Panc1 (cell line): ENCODE measurements around the gene SSR1. TPM values are rescaled to one million over a fixed set of nuclear protein-coding genes. Genes with fewer than 3 reads are reported as not detected.

Source experiments
- ATAC-seq: fragments of 200-7000 bp; cut with Tn5 transposase; 2 replicates; pipeline ENCODE4 v1.9.1; 2020; ENCODE audit warnings: mild to moderate bottlenecking, moderate library complexity
- BruUV-seq: library from RNA; stranded (reverse); fragments of 400-500 nt; replicated peaks from 2 replicates; lab custom pipeline; 2021; lab: Mats Ljungman, UMichigan
- CTCF ChIA-PET: fragments of 300-600 bp; sonication (Branson Sonifier 250); formaldehyde crosslinking; loops from one replicate; lab custom pipeline; 2022; ENCODE audit warnings: antibody characterized with exemption; lab: Charles Lee
- POLR2A ChIA-PET: fragments of 300-600 bp; sonication (Branson Sonifier 250); formaldehyde crosslinking; loops from one replicate; lab custom pipeline; 2022; ENCODE audit warnings: antibody characterized with exemption; lab: Charles Lee
- DNase-seq: peaks from one replicate; pipeline ENCODE4 v3.0.0-alpha.2; 2010; ENCODE audit warnings: low read depth, low spot score
- H3K27ac ChIP-seq: 2 replicates; pipeline ENCODE4 v1.5.1; 2011; ENCODE audit warnings: mild to moderate bottlenecking, low read length, inconsistent platforms
- H3K27me3 ChIP-seq: fragments of 200-500 bp; sonication (Bioruptor generic); 2 replicates; pipeline ENCODE4 v1.6.0; 2014; ENCODE audit warnings: low read length, inconsistent platforms; ENCODE audit not compliant: control insufficient read depth, insufficient read depth
- H3K36me3 ChIP-seq: fragments of 200-500 bp; sonication (Bioruptor generic); 2 replicates; pipeline ENCODE4 v1.5.1; 2014; ENCODE audit warnings: inconsistent platforms, mild to moderate bottlenecking, low read length, moderate library complexity; ENCODE audit not compliant: control insufficient read depth, insufficient read depth
- H3K4me1 ChIP-seq: 2 replicates; pipeline ENCODE4 v1.5.1; 2011; ENCODE audit warnings: inconsistent platforms, mild to moderate bottlenecking, low read length, moderate library complexity; ENCODE audit not compliant: control insufficient read depth, insufficient read depth
- H3K4me3 ChIP-seq, 2 experiments: 2 replicates each; pipeline ENCODE4 v1.5.1; 2011 to 2012; ENCODE audit warnings: low read depth in 2 of 2, low read length in 2 of 2, mild to moderate bottlenecking in 2 of 2, inconsistent platforms in 1 of 2, moderate library complexity in 1 of 2
- H3K9me3 ChIP-seq: fragments of 200-500 bp; sonication (Bioruptor generic); 2 replicates; pipeline ENCODE4 v1.5.1; 2014; ENCODE audit warnings: low read depth, mild to moderate bottlenecking, inconsistent platforms, low read length, moderate library complexity; ENCODE audit not compliant: control insufficient read depth, insufficient read depth
- CTCF ChIP-seq: fragments of 450-650 bp; IDR thresholded peaks from 2 replicates; pipeline ENCODE4 v1.5.1; 2017; ENCODE audit warnings: mild to moderate bottlenecking
- POLR2AphosphoS5 ChIP-seq: IDR thresholded peaks from 2 replicates; pipeline ENCODE4 v1.6.1; 2012; ENCODE audit warnings: mild to moderate bottlenecking, low read depth, low read length, moderate library complexity
- REST ChIP-seq, 2 experiments: IDR thresholded peaks; 2 replicates each; pipeline ENCODE4 v1.6.1; 2011 to 2012; ENCODE audit warnings: low read depth in 2 of 2, control low read depth in 1 of 2, low read length in 1 of 2, mild to moderate bottlenecking in 1 of 2, moderate library complexity in 1 of 2; ENCODE audit not compliant: insufficient read depth in 1 of 2
- SIN3A ChIP-seq: IDR thresholded peaks from 2 replicates; pipeline ENCODE4 v1.6.1; 2012; ENCODE audit warnings: low read depth, mild to moderate bottlenecking, low read length, moderate library complexity, borderline replicate concordance; ENCODE audit not compliant: insufficient read depth
- TCF7L2 ChIP-seq: IDR thresholded peaks from 2 replicates; pipeline ENCODE4 v1.6.1; 2011; ENCODE audit warnings: mild to moderate bottlenecking, low read depth, low read length, inconsistent platforms
- in situ Hi-C: cut with HindIII; loops from 2 replicates; pipeline ENCODE4 v1.10.0; 2016; ENCODE audit warnings: low sequenced_read_pairs, low pct_unique_long_range_greater_than_20kb
- intact Hi-C: fragments of 100-400 bp; cut with micrococcal nuclease; formaldehyde crosslinking; loops from one replicate; pipeline ENCODE4 v1.10.0; 2022; ENCODE audit not compliant: unreplicated experiment
- total RNA-seq: library from RNA; stranded (reverse); gene quantifications from one replicate; pipeline ENCODE4 v1.2.1, GENCODE V29; 2021; ENCODE audit not compliant: unreplicated experiment

The SSR1 gene
- total RNA-seq, 1 experiment from 2014 or later: 119 TPM

- Histone ChIP-seq H3K9me3 (no peaks in the 10 kb centered on the region), H3K4me1 (no peaks in the 10 kb centered on the region), H3K4me3 (no peak overlapping the region), H3K36me3 (peaks cover 35% of the 10 kb centered on the region), H3K27me3 (no peaks in the 10 kb centered on the region), H3K27ac (no peak overlapping the region)
- intact Hi-C loops: no loop called here
- in situ Hi-C loops: no loop called here
- ChIA-PET CTCF (no interaction called here), POLR2A (no interaction called here)
- DNase-seq (no peak), ATAC-seq (no peak)
- no TSS peak for BruUV-seq
- TF ChIP-seq POLR2AphosphoS5 (no peak), CTCF (no peak), SIN3A (no peak), REST (IDR thresholded peaks at IDR 0.05; ENCODE audit: insufficient read depth in 1 of 2, low read depth in 2 of 2, low read length in 1 of 2) (no peak), TCF7L2 (no peak)
Measured at GRCh38 chr6:7295916-7296315, 17.1 kb downstream of the SSR1 start.

- BruUV-seq: no TSS peak
- H3K4me1 ChIP-seq: no peaks in the 10 kb centered on the region
- ATAC-seq (no peak), DNase-seq (no peak)
- no peaks in the 10 kb centered on the region for H3K9me3 ChIP-seq
- H3K36me3 ChIP-seq: peaks cover 40% of the 10 kb centered on the region
- H3K27ac ChIP-seq: no peak overlapping the region
- in situ Hi-C loops (no loop called here), intact Hi-C loops (loop anchor here (5.0 kb wide), 1 partner anchor 325 kb away; no protein-coding TSS in a partner anchor)
- ChIA-PET POLR2A (interaction anchor here (0.7 kb wide), 1 partner anchor 193 kb away, joined by 4 read pairs; no protein-coding TSS in a partner anchor), CTCF (no interaction called here)
- H3K4me3 ChIP-seq: no peak overlapping the region
- TF ChIP-seq SIN3A: no peak
- TF ChIP-seq REST (IDR thresholded peaks at IDR 0.05; ENCODE audit: insufficient read depth in 1 of 2, low read depth in 2 of 2, low read length in 1 of 2): no peak
- TF ChIP-seq POLR2AphosphoS5: no peak
- TF ChIP-seq TCF7L2: no peak
- TF ChIP-seq CTCF: no peak
- H3K27me3 ChIP-seq: no peaks in the 10 kb centered on the region
Measured at GRCh38 chr6:7292596-7293255, 20.3 kb downstream of the SSR1 start.
